NCI-H1092 treated with DMSO at 0.1 percent for 48 hours (cell line): ENCODE data around the gene CDH3.

Experiments used
- DNase-seq: peaks from one replicate; lab custom pipeline; 2025; lab: John Stamatoyannopoulos, UW

The CDH3 gene

DNA sequence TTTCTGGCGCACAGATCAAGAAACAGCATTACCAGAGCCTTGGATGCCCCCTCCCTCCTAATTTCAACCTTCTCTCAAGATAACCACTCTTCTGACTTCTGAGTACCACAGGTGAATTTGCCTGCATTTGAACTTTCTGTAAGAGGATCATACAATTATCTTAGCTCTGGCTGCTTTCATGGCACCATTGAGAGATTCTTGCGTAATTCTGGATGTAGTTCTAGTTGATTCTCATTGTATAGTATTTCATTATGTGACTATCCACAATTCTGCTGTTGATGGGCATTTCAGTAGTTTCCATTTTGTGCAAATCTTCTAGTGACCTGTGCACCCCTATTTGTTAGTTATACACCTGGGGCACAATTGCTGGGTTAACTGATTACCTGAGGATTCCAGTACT lies 7.5 kb downstream of the CDH3 start:
- no peak for DNase-seq

DNA sequence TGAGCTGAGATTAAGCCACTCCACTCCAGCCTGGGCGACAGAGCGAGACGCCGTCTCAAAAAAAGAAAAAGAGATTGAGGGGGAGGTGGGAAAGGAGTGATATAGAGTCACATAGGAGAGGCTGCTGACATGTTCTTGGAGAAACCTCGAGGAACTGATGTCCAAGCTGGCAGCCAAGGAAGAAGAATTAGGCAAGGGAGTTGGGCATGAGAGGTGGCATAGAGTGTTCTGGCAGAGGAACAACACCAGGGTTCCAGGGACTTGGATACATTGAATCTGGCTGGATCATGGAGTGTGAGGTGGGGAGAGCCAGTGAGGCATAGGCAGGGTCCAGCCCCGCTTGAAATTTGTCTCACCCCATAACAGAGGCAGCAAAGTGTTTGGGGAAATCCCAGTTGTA lies 10.7 kb downstream of the CDH3 start:
- DNase-seq = no peak

DNA sequence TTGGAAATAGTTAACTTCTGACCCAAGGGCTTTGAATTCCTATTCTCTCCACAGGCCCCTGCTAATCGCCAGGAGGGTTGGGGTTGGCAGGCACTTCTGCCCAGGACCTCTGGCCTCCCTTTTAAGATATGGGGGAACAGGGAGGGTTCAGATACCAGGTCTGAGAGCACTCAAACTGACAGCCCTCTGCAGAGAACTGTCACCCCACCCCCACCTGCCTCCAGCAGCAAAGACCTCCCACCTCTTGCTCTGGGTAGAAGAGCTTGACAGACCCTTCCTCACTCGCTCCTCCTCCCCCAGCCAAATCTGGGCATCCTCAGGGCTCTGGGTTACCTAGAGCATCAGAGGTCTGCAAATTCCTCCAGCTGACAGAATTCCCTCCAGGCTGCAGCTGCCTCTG lies 11.6 kb downstream of the CDH3 start:
- no peak for DNase-seq

DNA sequence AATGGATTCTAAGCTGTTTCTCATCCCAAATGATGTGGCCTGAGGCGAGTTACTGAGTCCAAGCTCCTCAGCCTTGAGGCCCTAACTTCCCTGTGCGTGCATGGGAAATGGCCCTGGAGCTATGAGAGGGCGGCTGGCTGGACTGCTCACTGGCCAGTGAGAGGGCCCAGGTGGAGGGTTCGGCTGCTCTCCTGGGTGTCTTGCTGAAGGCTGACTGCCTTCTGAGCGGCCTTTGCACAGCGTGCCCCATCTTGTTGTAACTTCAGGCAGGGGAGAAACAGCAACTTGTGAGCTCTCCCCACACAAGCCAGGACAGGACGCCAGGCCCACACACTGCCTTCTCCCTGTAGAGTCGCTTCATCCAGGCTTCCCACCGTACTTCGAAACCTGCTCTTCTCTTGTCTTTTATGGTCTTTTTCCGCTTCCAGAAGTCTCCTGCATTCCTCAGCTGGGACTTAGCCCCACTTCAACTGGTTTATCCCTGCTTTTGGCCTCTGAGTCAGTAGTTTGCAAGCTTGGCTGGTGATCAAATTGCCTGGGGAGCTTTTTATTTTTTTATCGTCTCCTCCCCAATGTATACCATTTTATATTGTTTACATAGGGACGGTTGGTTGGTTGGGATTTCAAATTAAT lies 13.3 kb downstream of the CDH3 start:
- DNase-seq = no peak

DNA sequence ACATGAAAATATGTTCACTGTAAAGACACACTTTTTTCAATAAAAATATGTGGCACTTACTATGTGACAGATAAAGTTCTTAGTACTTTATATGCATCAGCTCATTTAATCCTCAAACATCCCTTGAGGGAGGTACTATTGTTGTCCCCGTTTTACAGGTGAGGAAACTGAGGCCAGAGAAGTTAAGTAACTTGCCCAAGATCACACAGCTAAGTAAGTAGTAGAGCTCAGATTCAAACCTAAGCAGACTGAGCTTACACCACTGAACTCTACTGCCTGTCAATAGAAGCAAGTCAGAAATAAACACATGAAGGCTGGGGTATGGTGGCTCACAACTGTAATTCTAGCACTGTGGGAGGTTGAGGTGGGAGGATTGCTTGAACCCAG lies 13.9 kb downstream of the CDH3 start:
- no peak for DNase-seq

DNA sequence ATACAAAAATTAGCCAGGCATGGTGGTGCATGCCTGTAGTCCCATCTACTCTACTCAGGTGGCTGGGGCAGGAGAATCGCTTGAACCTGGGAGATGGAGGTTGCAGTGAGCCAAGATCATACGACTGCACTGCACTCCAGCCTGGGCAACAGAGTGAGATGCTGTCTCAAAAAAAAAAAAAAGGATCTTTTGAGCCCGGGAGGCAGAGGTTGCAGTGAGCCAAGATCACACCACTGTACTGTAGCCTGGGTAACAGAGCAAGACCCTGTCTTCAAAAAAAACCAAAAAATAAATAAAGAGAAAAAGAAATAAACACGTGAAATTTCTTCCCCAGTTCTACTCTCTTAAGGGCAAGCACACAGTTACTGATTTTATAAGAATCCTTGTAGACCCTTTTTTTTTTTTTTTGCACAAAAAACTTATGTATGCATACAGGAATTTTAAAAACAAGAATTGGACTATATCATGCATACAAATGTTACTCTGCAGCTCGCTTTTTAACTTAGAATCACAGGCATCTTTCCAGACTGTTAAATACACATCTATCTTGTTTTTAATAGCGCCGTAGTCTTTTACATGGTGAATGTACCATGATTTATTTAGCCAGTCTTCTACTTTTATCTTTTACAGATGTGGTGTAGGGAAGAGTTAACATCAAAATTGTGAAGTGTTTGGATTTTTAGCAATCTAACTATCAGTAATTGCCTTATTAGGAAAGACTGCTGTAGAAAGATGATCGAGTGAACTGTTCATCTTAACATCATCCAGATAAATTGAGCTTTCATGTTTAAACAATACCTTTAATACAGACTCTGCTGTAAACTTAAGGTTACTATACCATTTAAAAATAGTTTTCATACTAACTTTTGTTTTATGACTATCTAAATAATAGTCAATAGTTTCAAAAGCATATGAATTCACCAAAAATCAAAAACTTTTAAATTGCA lies 14.6 kb downstream of the CDH3 start:
- no peak for DNase-seq

DNA sequence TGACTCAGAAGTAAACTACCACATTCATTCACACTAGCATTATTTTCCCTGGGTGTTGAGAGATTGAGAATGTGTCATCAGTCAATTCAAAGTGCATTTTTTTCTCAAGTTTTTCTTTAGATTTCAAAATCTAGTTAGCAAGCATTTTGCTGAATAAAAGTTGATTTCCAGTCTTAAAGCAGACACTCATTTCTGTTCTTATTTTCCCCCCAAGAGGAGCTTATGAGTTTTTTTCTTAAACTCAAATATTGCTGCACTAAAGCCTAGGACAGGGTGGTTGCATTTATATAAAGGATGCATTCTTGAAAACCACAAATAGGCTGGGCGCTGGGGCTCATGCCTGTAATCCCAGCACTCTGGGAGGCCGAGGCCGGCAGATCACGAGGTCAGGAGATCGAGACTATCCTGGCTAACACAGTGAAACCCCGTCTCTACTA lies 15.3 kb downstream of the CDH3 start:
- no peak for DNase-seq

DNA sequence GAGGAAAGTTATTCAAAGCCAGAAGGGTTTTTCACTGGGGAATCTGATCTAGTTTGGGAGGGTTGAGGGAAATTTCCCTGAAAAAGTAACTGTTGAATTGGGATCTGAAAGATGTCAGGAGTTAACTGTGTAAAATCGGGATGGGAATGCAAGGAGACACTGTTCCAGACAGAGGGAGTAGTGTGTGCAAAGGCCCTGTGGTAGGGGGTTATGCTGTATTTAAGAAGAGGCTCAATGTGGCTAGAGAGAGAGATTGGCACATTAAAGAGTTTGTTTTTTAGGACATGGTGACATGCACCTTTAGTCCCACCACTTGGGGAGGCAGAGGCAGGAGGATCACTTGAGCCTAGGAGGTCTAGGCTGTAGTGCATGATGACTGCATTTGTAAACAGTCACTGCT lies 16.9 kb downstream of the CDH3 start:
- no peak for DNase-seq

DNA sequence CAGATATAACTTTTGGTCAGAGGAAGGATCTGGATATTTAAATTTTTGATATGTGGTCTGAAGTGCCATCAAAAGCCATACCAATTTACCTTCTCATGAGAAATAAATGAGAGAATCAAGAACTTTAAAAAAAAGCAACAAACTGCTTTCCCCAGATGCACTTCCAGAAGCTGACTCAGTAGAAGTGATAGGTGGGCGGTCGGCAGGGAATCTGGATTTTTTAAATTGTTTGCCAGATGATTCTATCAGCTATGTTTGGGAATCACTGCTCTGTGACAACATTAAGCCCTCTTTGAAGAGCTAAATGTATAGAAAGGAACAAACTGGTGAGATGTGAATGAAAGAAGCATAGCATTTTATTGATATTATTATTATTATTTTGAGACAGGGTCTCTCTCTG lies 19.2 kb downstream of the CDH3 start:
- DNase-seq = no peak

DNA sequence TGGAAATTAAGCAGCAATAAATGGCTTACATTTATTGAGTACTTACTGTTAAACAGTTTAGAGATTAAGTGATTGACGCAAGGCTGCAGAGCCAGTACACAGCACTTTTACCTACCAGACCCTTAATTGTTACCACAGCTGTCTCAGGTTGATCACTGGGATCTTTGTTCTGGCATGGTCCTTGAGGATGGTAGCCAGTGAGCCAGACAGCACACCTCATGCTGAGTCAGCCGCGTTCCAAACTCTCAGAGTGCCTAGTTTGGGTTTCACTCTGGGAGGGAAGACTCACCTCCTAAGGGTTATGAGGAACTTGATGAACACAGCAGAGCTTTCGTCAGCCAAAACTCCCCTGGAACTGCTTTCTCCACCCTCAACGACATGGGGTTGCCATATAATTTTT lies 20.4 kb downstream of the CDH3 start:
- no peak for DNase-seq

DNA sequence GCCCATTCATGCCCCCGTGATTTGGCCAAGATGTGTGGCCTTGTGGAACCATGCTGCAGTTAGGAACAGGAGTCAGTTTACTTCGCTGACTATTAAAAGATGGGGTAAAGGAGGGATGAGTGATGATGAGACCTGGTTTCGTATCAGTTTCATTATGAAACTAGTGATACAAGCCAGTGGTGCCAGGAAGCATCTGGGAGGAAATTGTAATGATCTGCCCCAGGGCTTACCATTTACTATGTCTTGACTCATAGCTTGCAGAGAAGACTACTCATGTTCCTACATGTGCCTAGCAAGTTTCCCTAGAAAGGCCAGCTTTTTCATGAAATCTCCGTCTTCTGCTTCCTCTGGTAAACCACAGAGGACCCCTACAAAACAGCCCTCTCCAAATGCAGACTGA lies 23.2 kb downstream of the CDH3 start:
- DNase-seq = no peak

DNA sequence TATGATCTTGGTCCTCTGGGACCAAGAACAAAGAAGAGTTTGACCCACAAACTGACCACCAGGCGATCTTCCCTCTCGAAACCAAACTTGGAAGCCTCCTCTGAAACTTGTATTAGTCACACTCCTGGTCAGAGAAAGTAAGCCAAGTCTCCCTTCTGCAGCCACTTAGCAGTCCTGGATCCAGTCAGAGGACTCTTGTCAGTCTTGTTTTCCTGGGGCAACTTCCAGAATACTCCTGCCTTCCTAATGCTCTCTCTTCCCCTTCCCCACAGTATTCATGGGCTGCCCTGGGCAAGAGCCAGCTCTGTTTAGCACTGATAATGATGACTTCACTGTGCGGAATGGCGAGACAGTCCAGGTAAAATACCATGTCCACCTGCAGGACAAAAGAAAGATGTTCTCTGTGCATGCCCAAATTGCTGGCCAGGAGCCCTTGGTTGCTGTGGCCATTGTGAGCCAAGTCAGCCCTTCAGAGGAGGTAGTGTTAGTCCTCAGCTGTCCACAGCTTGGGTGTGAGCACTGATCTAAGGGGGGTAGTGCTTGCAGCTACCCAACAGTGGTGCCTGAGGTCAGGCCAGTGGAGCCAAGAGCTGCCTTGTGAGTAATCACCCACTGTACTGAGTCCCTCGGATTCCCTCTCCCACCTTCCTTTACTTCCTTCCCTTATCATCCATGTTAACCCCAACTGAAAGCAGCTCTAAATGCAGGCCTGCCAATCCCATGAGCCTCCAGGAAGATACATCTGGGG lies 31.2 kb downstream of the CDH3 start:
- DNase-seq = no peak

DNA sequence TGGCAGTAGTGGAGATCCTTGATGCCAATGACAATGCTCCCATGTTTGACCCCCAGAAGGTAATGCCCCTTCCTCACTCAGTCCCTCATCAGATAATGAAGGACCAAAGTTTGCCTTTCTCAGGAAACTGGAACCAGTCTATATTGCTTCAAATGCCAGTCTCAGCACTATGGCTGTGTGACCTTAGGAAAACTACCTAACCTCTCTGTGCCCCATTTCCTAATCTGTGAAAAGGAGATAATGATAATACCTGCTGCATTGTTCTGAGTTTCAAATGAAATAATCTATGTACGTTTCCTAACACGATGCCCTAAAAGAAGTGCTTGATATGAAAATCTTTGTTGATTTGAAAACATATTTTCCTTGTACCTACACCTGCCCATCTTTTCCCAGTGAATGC lies 35.9 kb downstream of the CDH3 start:
- DNase-seq = no peak

DNA sequence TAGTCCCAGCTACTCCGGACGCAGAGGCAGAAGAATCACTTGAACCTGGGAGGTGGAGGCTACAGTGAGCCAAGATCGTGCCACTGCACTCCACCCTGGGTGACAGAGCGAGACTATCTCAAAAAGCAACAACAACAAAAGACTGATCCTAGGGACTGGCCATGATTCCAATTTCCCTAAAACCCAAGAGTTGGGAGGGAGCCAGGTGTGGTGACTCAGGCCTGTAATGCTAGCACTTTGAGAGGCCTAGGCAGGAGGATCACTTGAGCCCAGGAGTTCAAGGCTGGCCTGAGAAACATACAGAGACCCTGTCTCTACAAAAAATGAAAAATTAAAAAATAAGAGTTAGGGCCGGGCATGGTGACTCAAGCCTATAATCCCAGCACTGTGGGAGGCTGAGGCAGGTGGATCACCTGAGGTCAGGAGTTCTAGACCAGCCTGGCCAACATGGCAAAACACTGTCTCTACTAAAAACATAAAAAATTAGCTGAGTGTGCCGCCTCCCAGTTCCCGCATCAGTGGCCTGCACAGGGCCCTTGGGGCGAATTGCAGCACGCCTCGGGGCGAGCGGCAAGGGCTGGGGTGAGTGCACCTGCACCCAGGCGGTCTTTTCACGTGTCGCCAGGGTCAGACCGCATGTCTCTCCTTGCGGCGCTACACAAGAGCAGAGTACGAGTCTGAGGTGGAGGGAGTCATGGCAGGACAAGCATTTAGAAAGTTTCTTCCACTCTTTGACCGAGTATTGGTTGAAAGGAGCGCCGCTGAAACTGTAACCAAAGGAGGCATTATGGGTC lies 40.8 kb downstream of the CDH3 start:
- DNase-seq = no peak

DNA sequence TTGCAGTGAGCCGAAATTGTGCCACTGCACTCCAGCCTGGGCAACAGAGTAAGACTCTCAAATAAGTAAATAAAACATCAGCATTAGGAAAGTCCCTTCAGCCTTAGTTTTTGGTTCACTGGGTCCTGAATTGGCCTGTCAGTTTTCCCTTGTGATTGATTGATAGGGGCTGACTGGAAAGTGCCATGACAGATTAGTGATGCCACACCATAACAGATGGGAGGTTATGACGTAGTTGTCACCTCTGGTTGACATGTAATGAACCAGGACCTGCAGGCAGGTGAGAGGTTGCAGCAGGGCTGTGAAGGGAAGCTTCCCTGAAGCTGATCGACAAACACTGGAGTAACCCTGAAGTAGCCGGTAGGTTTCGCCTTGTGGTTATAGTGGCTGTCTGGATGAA lies 41.8 kb downstream of the CDH3 start:
- no peak for DNase-seq

DNA sequence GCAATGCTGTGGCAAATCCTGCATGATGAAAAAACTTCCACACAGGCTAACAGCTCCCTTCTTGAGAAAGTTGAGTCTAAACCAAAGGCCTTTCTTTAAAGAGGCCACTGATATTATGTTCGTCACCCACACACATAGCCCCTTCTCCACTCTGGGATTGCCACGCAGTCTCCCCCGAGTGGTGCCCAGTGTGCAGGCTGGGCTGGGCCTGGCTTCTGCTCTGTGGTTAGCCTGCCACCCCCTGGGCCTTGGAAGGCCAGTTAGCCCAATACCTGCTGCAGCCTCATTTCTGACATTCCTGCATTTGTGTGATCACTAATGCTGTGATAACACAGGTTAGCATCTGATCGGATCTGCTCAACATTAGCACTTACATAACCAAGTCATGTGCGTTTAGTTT lies 44.8 kb downstream of the CDH3 start:
- no peak for DNase-seq

DNA sequence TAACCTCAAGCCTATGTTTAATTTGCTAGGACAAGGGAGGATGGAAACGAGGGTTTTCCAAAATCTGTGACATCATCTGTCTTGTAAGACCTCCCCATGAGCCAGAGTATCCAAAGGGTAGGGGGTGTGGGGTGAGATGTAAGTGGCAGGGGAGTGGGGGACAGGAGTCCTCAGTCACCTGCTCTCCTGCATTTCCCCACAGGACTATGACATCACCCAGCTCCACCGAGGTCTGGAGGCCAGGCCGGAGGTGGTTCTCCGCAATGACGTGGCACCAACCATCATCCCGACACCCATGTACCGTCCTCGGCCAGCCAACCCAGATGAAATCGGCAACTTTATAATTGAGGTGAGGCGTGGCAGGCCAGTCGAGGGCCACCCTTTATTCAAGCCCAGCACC lies 50.5 kb downstream of the CDH3 start:
- DNase-seq = no peak

DNA sequence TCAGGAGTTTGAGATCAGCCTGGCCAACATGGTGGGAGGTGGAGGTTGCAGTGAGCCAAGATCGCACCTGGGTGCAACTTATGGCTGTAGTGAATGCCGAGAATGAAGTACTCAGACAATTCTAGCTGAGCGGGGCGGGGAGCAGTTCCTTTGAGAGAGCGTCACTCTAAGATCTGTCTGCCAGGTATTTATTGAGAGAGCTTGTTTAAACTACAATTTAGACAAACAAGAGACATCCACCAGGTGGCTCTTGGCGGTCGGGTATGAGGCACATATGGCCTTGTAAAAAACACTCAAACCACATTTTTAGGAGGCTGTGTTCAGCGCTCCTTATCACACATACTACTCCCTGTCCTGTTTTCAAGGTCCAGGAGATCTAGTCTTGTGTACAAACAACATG lies 51.4 kb downstream of the CDH3 start:
- peak; percentile 37 for DNase-seq

DNA sequence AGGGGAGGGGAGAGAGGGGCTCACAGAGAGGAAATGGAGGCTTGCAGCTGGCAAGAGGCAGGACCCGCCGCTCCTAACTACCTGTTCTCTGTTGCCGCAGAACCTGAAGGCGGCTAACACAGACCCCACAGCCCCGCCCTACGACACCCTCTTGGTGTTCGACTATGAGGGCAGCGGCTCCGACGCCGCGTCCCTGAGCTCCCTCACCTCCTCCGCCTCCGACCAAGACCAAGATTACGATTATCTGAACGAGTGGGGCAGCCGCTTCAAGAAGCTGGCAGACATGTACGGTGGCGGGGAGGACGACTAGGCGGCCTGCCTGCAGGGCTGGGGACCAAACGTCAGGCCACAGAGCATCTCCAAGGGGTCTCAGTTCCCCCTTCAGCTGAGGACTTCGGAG lies 53.0 kb downstream of the CDH3 start:
- no peak for DNase-seq

DNA sequence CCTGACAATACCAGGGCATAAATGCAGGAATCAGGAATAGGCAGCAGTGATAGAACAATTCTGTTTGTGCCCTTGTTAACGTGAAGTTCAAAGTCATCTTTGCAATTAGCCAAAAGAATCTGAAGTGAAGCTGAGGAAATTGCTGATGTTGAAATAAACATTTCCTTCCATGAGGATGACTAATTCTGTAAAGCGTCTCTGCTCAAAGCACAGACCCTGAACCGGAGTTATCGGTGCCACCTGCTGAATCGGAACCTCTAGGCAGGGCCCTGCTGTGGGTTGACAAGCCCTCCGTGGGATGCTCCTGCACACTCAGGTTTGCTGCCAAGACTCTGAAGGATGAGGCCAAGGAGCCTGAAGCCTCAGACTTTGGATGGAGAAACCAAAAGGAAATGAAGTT lies 55.0 kb downstream of the CDH3 start:
- no peak for DNase-seq

DNA sequence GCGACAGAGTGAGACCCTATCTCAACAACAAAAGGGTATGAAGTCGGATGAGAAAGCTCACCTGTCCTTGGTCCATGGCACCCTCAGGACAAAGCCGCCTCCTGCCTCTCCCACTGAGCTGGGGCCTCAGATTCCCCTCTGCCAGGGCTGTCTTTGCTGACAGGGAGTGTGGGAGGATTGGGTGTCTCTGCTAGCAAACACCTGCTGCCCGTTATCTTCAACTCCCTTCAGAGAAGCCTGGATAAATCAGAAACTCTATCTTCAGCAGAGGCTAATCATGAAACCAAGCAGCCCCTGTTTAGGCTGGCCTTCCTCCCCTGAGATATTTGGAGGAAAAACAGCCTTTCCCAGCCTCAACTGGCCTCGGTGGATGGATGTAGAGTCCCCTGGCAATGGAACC lies 55.7 kb downstream of the CDH3 start:
- no peak for DNase-seq

DNA sequence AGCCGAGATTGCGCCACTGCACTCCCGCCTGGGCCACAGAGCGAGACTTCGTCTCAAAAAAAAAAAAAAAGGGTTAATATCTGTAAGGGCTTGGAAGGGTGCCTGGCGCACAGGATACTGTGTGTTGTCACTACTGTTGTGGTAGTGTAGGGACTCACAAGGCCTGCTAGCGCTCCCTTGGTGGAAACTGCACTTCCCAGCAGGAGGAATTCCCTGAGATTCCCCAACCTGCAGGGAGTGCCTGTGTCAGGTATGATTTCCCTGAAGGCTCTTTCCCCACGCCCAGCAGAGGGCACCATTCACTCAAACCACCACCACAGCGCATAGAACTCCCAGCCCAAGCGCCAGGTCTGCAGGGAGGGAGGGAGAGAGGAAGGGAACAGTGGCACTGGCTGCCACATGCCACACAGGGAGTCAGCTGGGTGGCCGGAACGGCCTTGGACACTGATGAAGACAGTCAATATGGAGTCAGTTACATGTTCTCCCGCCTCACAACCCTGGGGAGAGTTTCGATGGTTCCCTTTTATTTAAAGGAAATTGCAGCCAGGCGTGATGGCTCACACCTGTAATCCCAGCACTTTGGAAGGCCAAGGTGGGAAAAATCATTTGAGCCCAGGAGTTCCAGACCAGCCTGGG lies 59.2 kb downstream of the CDH3 start:
- DNase-seq = peak; percentile 79
